ENCODE measurements around the gene SEMA6B.

The SEMA6B gene

GRCh38 chr19:4493104-4493928 lies 66.2 kb downstream of the SEMA6B start:
- DNase-seq (ENCODE audit: low read depth): no peak

All from stimulated activated CD8-positive, alpha-beta memory T cell treated with anti-CD3 and anti-CD28 coated beads, Interleukin-12 subunit alpha, Interleukin-12 subunit beta, amount 100 ng/mL, for 4 hours (primary cell).